Gastrocnemius medialis (tissue), 4 donors: ENCODE data around the gene FIBIN.

Source experiments
- CTCF ChIP-seq, 5 experiments: fragments of 450-650 bp in 3 of 5; fragments of 200-600 bp in 2 of 5; sonication (generic) in 2 of 5; IDR thresholded peaks in 4 of 5; conservative IDR thresholded peaks in 1 of 5; 1 replicate in 4 of 5; 2 replicates in 1 of 5; pipeline ENCODE4 v1.5.1; 2016 to 2019; ENCODE audit warnings: antibody characterized with exemption in 5 of 5, mild to moderate bottlenecking in 3 of 5, moderate library complexity in 3 of 5
- POLR2A ChIP-seq, 2 donors: fragments of 450-650 bp; IDR thresholded peaks; one replicate each; pipeline ENCODE4 v1.6.1; 2017; ENCODE audit warnings: antibody characterized with exemption in 2 of 2, mild to moderate bottlenecking in 2 of 2, moderate library complexity in 2 of 2

GRCh38 chr11:26997378-26997777 is 3.5 kb downstream of the FIBIN start:
- TF ChIP-seq CTCF (IDR thresholded peaks at IDR 0.05 in 4 of 5, conservative IDR thresholded peaks at IDR 0.05 in 1 of 5) (no peak), POLR2A (IDR thresholded peaks at IDR 0.05) (no peak)
